ENCODE measurements around the gene RNF186.

The RNF186 gene

GRCh38 chr1:19844731-19845495 is 29.8 kb upstream of the RNF186 start:
- no peak for TF ChIP-seq CTCF (IDR thresholded peaks at IDR 0.05; ENCODE audit: low read depth, low read length)
- DNase-seq (ENCODE audit: extremely low read depth, low read depth): no peak

- no peak for TF ChIP-seq CTCF (IDR thresholded peaks at IDR 0.05; ENCODE audit: low read depth, low read length)
- no peak for DNase-seq (ENCODE audit: extremely low read depth, low read depth)
Measured at GRCh38 chr1:19840228-19840627, 25.1 kb upstream of the RNF186 start.

- no peak for DNase-seq (ENCODE audit: extremely low read depth, low read depth)
- no peak for TF ChIP-seq CTCF (IDR thresholded peaks at IDR 0.05; ENCODE audit: low read depth, low read length)
Measured at GRCh38 chr1:19837866-19838265, 22.8 kb upstream of the RNF186 start.

DNA sequence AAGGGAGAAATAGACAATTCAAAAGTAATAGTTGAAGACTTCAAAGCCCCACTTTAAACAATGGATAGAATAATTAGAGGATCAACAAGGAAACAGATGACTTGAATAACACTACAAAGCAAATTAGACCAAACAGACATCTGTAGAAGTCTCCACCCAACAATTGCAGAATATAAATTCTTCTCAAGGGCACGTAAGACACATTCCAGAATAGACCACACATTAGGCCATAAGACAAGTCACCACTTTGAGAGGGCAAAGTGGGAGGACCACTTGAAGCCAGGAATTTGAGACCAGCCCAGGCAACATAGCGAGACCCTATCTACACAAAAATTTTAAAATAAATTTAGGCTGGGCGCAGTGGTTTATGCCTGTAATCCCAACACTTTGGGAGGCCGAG is 20.5 kb upstream of the RNF186 start:
- no peak for TF ChIP-seq CTCF (IDR thresholded peaks at IDR 0.05; ENCODE audit: low read depth, low read length)
- no peak for DNase-seq (ENCODE audit: extremely low read depth, low read depth)

DNA sequence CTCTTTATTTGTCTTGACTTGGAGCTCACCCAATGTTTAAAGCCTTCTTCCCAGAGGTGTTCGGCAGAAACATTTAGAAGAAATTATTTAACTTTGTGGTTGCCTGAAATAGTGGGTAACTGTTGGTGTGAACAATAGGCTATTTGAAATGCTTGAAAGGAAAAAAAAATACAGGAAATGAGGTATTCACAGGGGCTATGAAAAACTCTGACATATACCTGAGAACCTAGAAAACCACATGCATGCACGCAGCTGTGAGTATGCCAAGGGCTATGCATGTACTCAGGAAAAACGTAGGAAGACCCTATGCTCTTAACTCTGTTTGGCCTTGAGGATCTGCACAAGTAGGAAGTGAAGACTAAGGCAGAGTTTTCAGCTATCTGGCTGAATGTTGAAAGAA is 16.4 kb upstream of the RNF186 start:
- no peak for DNase-seq (ENCODE audit: extremely low read depth, low read depth)
- TF ChIP-seq CTCF (IDR thresholded peaks at IDR 0.05; ENCODE audit: low read depth, low read length): no peak

- TF ChIP-seq CTCF (IDR thresholded peaks at IDR 0.05; ENCODE audit: low read depth, low read length): no peak
- DNase-seq (ENCODE audit: extremely low read depth, low read depth): no peak
Measured at GRCh38 chr1:19828546-19828945, 13.5 kb upstream of the RNF186 start.

DNA sequence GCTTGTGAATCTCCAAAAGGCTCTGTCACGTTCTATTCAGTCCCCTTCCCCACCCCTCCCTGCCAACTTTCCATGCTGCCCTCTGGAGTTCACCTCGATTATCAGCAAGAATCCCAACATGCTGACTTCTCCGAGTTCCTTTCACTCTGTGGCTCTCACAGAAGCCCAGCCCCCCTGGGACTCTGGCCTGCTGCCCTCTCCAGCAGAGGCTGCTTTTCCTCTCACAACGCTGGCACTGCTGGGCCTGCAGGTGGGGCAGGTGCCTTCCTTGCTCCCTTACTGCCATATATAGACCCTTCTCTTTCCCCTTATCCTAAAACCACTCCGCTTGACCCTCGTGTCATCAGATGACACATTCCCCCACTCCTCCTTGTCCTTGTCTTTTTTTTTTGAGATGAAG is 10.2 kb upstream of the RNF186 start:
- DNase-seq (ENCODE audit: extremely low read depth, low read depth): no peak
- no peak for TF ChIP-seq CTCF (IDR thresholded peaks at IDR 0.05; ENCODE audit: low read depth, low read length)
